DND-41 (cell line): Measurements from ENCODE around the gene FBLN1.

Source experiments
- ATAC-seq: fragments of 200-7000 bp; cut with Tn5 transposase; 3 replicates; pipeline ENCODE4 v1.9.1; 2021; ENCODE audit warnings: low read depth; ENCODE audit not compliant: insufficient read depth
- DNase-seq: peaks from one replicate; pipeline ENCODE4 v3.0.0-alpha.2; 2020
- H2AFZ ChIP-seq: 2 replicates; pipeline ENCODE4 v1.6.0; 2012; ENCODE audit warnings: low read depth, low read length
- H3K27ac ChIP-seq: 2 replicates; pipeline ENCODE4 v1.5.1; 2012; ENCODE audit warnings: low read length, inconsistent platforms
- H3K27me3 ChIP-seq: fragments of 200-600 bp; sonication (generic); 2 replicates; pipeline ENCODE4 v1.6.0; 2012; ENCODE audit warnings: low read length, mild to moderate bottlenecking, inconsistent platforms; ENCODE audit not compliant: insufficient read depth, poor library complexity
- H3K36me3 ChIP-seq: 2 replicates; pipeline ENCODE4 v1.5.1; 2012; ENCODE audit warnings: low read length, inconsistent platforms; ENCODE audit not compliant: insufficient read depth
- H3K4me1 ChIP-seq: 2 replicates; pipeline ENCODE4 v1.5.1; 2012; ENCODE audit warnings: mild to moderate bottlenecking, low read length; ENCODE audit not compliant: insufficient read depth
- H3K4me2 ChIP-seq: 2 replicates; pipeline ENCODE4 v1.6.0; 2012; ENCODE audit warnings: mild to moderate bottlenecking, moderate library complexity, low read length, inconsistent platforms; ENCODE audit not compliant: insufficient read depth
- H3K4me3 ChIP-seq, 2 experiments: fragments of 200-600 bp in 1 of 2; shearing (Covaris generic) in 1 of 2; 2 replicates each; pipeline ENCODE4 v1.5.1; 2012 to 2016; ENCODE audit warnings: inconsistent platforms in 2 of 2, low read length in 2 of 2, mild to moderate bottlenecking in 2 of 2, low read depth in 1 of 2, moderate library complexity in 1 of 2
- H3K79me2 ChIP-seq: 2 replicates; pipeline ENCODE4 v1.6.0; 2012; ENCODE audit warnings: low read length, inconsistent platforms; ENCODE audit not compliant: insufficient read depth
- H3K9ac ChIP-seq: 2 replicates; pipeline ENCODE4 v1.6.0; 2012; ENCODE audit warnings: low read depth, mild to moderate bottlenecking, inconsistent platforms, low read length, moderate library complexity
- H3K9me3 ChIP-seq: 2 replicates; pipeline ENCODE4 v1.5.1; 2012; ENCODE audit warnings: low read length, moderate library complexity, mild to moderate bottlenecking, inconsistent platforms; ENCODE audit not compliant: insufficient read depth, severe bottlenecking
- H4K20me1 ChIP-seq: 2 replicates; pipeline ENCODE4 v1.6.0; 2012; ENCODE audit warnings: low read length; ENCODE audit not compliant: insufficient read depth
- EZH2 ChIP-seq: IDR thresholded peaks from 3 replicates; pipeline ENCODE4 v1.6.1; 2012; ENCODE audit warnings: borderline replicate concordance, low read depth, mild to moderate bottlenecking, moderate library complexity, low read length, inconsistent platforms; ENCODE audit not compliant: severe bottlenecking
- TF ChIP-seq, protein P1 (sequence below): IDR thresholded peaks from 2 replicates; pipeline ENCODE4 v1.5.1; 2012; ENCODE audit warnings: borderline replicate concordance, low read length, moderate library complexity, mild to moderate bottlenecking; ENCODE audit not compliant: poor library complexity, severe bottlenecking; ENCODE audit errors: extremely low read depth

FBLN1 gene

DNA sequence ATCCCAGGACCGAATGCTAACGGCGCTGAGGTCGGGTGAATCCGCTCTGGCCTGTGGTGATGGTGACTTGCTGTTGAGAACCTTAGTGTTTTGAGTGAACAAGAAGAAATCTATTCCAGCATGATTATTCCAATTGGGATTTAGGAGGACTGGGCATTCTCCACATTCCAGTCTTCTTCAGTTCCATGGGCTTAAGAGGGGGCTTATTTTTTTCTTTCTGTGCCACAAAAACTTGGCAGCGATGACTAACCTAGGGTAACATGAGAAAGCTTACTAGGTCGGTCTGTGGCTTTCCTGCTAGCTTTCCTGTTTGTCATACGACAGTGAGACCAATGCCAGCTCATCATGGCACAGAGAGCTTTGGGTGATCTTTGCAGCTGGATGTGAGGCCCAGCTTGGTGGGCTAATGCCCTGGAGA is 106.1 kb downstream of the FBLN1 start:
- no peaks in the 10 kb centered on the region for H3K4me1 ChIP-seq
- H3K4me2 ChIP-seq = no peak overlapping the region
- H2AFZ ChIP-seq = no peak overlapping the region

DNA sequence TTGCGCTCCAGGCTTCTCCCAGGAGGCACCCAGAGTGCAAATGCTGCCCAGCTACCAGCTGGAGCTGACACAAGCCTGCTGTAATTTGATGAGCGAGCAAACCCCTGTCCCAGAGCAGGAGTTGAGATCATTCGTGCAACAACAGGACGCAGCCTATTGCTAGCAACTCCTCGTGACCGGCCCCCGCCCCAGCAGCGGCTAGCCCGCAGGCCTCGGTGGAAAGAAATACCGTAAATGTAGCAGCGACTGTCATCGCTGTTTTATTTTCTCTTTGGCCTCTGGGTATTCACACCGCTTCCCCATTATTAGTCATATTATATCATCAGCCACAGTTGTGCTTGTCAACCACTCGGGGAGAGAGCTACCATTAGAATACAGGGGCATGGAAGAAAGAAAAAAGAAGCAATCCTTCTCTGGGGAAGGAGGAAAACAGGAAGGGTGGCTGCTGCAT is 109.8 kb downstream of the FBLN1 start:
- Histone ChIP-seq H3K27me3 (no peaks in the 10 kb centered on the region), H3K27ac (no peak overlapping the region), H3K9ac (no peak overlapping the region), H2AFZ (no peak overlapping the region), H4K20me1 (no peaks in the 10 kb centered on the region), H3K9me3 (no peaks in the 10 kb centered on the region), H3K4me1 (no peaks in the 10 kb centered on the region), H3K36me3 (no peaks in the 10 kb centered on the region), H3K79me2 (no peaks in the 10 kb centered on the region), H3K4me2 (no peak overlapping the region), H3K4me3 (no peak overlapping the region)
- DNase-seq (no peak), ATAC-seq (no peak)
- TF ChIP-seq EZH2 = no peak
- TF ChIP-seq, protein P1, sequence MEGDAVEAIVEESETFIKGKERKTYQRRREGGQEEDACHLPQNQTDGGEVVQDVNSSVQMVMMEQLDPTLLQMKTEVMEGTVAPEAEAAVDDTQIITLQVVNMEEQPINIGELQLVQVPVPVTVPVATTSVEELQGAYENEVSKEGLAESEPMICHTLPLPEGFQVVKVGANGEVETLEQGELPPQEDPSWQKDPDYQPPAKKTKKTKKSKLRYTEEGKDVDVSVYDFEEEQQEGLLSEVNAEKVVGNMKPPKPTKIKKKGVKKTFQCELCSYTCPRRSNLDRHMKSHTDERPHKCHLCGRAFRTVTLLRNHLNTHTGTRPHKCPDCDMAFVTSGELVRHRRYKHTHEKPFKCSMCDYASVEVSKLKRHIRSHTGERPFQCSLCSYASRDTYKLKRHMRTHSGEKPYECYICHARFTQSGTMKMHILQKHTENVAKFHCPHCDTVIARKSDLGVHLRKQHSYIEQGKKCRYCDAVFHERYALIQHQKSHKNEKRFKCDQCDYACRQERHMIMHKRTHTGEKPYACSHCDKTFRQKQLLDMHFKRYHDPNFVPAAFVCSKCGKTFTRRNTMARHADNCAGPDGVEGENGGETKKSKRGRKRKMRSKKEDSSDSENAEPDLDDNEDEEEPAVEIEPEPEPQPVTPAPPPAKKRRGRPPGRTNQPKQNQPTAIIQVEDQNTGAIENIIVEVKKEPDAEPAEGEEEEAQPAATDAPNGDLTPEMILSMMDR = no peak

More for the DNA sequence above, 106.1 kb downstream of the FBLN1 start:
- ATAC-seq (peak; percentile 45; the same call in 2 of the 3 replicates), DNase-seq (peak; percentile 10)
- H3K27me3 ChIP-seq = no peaks in the 10 kb centered on the region
- H3K36me3 ChIP-seq = no peaks in the 10 kb centered on the region
- TF ChIP-seq, protein P1 = no peak
- no peak for TF ChIP-seq EZH2
- no peak overlapping the region for H3K4me3 ChIP-seq
- no peak overlapping the region for H3K27ac ChIP-seq
- H4K20me1 ChIP-seq = no peaks in the 10 kb centered on the region
- H3K9ac ChIP-seq = no peak overlapping the region
- no peaks in the 10 kb centered on the region for H3K9me3 ChIP-seq
- H3K79me2 ChIP-seq = no peaks in the 10 kb centered on the region

DNA sequence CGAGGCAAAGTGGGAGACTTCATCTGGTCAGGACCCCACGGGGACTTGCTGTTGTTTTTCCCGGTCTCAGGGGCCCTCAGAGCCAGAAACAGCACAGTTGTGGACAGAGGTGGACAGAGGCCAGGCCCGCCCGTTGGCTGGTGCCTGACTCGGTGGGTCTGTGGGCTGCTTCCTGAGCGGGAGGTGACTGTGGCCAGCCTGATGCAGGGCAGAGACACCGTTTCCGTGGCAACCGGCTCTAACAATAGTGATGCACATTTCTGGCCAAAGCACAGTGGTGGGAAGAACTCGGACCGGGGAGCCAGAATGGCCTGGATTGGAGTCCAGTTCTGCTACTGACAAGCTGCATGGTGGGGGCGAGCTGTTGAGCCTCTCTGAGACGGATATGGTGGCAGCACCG is 110.3 kb downstream of the FBLN1 start:
- no peak overlapping the region for H3K9ac ChIP-seq

More for the DNA sequence above, 110.3 kb downstream of the FBLN1 start:
- no peak overlapping the region for H2AFZ ChIP-seq
- H3K27ac ChIP-seq = no peak overlapping the region
- H3K4me2 ChIP-seq = no peak overlapping the region
- H3K79me2 ChIP-seq = no peaks in the 10 kb centered on the region
- no peak for TF ChIP-seq EZH2
- TF ChIP-seq, protein P1 = no peak
- H4K20me1 ChIP-seq = no peaks in the 10 kb centered on the region
- no peaks in the 10 kb centered on the region for H3K36me3 ChIP-seq
- H3K4me3 ChIP-seq = no peak overlapping the region
- DNase-seq (no peak), ATAC-seq (no peak)
- no peaks in the 10 kb centered on the region for H3K4me1 ChIP-seq
- H3K27me3 ChIP-seq = no peaks in the 10 kb centered on the region
- no peaks in the 10 kb centered on the region for H3K9me3 ChIP-seq
